COR-L47 (cell line): ENCODE data around the gene CCDC68.
A peak's percentile ranks its signal among the peaks of the same experiment; 100 is the strongest.

Experiments
- DNase-seq: peaks from one replicate; lab custom pipeline; 2025; lab: John Stamatoyannopoulos, UW

Gene CCDC68

GRCh38 chr18:54961016-54961423, 1.8 kb upstream of the CCDC68 start:
- DNase-seq, result no peak

GRCh38 chr18:54960197-54960596, 936 bp upstream of the CCDC68 start:
- DNase-seq, result no peak

- no peak for DNase-seq
These were observed 1.3 kb downstream of the CCDC68 start for GRCh38 chr18:54957996-54958395.

- no peak for DNase-seq
These were observed 1.9 kb downstream of the CCDC68 start for GRCh38 chr18:54957296-54957832.

GRCh38 chr18:54956506-54956905, 2.8 kb downstream of the CCDC68 start:
- no peak for DNase-seq

- DNase-seq, result no peak
These were observed 7.2 kb downstream of the CCDC68 start for GRCh38 chr18:54952026-54952425.

- DNase-seq, result peak; percentile 65
These were observed 9.0 kb downstream of the CCDC68 start for GRCh38 chr18:54950221-54950620.

GRCh38 chr18:54949588-54949987, 9.7 kb downstream of the CCDC68 start:
- DNase-seq, result no peak

- DNase-seq, result peak; percentile 14
These were observed 10.9 kb downstream of the CCDC68 start for GRCh38 chr18:54948350-54948837.

GRCh38 chr18:54947091-54947490, 12.2 kb downstream of the CCDC68 start:
- peak; percentile 43 for DNase-seq

- DNase-seq, result no peak
These were observed 13.1 kb downstream of the CCDC68 start for GRCh38 chr18:54946149-54946581.

- DNase-seq, result no peak
These were observed 13.6 kb downstream of the CCDC68 start for GRCh38 chr18:54945576-54946125.

- DNase-seq, result no peak
These were observed 16.7 kb downstream of the CCDC68 start for GRCh38 chr18:54942569-54942968.

- DNase-seq, result no peak
These were observed 17.1 kb downstream of the CCDC68 start for GRCh38 chr18:54942144-54942543.

GRCh38 chr18:54939361-54939917, 19.8 kb downstream of the CCDC68 start:
- no peak for DNase-seq

- no peak for DNase-seq
These were observed 20.8 kb downstream of the CCDC68 start for GRCh38 chr18:54938506-54938905.

- no peak for DNase-seq
These were observed 26.8 kb downstream of the CCDC68 start for GRCh38 chr18:54932472-54932871.

GRCh38 chr18:54931152-54931551, 28.1 kb downstream of the CCDC68 start:
- DNase-seq, result no peak

- no peak for DNase-seq
These were observed 31.0 kb downstream of the CCDC68 start for GRCh38 chr18:54928236-54928635.

GRCh38 chr18:54926593-54927325, 32.5 kb downstream of the CCDC68 start:
- DNase-seq, result no peak

- DNase-seq, result no peak
These were observed 34.3 kb downstream of the CCDC68 start for GRCh38 chr18:54924948-54925347.

- DNase-seq, result no peak
These were observed 35.8 kb downstream of the CCDC68 start for GRCh38 chr18:54923339-54923956.

- DNase-seq, result no peak
These were observed 39.8 kb downstream of the CCDC68 start for GRCh38 chr18:54919412-54919811.
